Panc1 (cell line): Measurements from ENCODE around the gene ADGRB3. TPM values are rescaled to one million over a fixed set of nuclear protein-coding genes. Genes with fewer than 3 reads are reported as not detected.

Experiments used
- ATAC-seq: fragments of 200-7000 bp; cut with Tn5 transposase; 2 replicates; pipeline ENCODE4 v1.9.1; 2020; ENCODE audit warnings: mild to moderate bottlenecking, moderate library complexity
- BruUV-seq: library from RNA; stranded (reverse); fragments of 400-500 nt; replicated peaks from 2 replicates; lab custom pipeline; 2021; lab: Mats Ljungman, UMichigan
- CTCF ChIA-PET: fragments of 300-600 bp; sonication (Branson Sonifier 250); formaldehyde crosslinking; loops from one replicate; lab custom pipeline; 2022; ENCODE audit warnings: antibody characterized with exemption; lab: Charles Lee
- POLR2A ChIA-PET: fragments of 300-600 bp; sonication (Branson Sonifier 250); formaldehyde crosslinking; loops from one replicate; lab custom pipeline; 2022; ENCODE audit warnings: antibody characterized with exemption; lab: Charles Lee
- DNase-seq: peaks from one replicate; pipeline ENCODE4 v3.0.0-alpha.2; 2010; ENCODE audit warnings: low read depth, low spot score
- H3K27ac ChIP-seq: 2 replicates; pipeline ENCODE4 v1.5.1; 2011; ENCODE audit warnings: mild to moderate bottlenecking, low read length, inconsistent platforms
- H3K27me3 ChIP-seq: fragments of 200-500 bp; sonication (Bioruptor generic); 2 replicates; pipeline ENCODE4 v1.6.0; 2014; ENCODE audit warnings: low read length, inconsistent platforms; ENCODE audit not compliant: control insufficient read depth, insufficient read depth
- H3K36me3 ChIP-seq: fragments of 200-500 bp; sonication (Bioruptor generic); 2 replicates; pipeline ENCODE4 v1.5.1; 2014; ENCODE audit warnings: inconsistent platforms, mild to moderate bottlenecking, low read length, moderate library complexity; ENCODE audit not compliant: control insufficient read depth, insufficient read depth
- H3K4me1 ChIP-seq: 2 replicates; pipeline ENCODE4 v1.5.1; 2011; ENCODE audit warnings: inconsistent platforms, mild to moderate bottlenecking, low read length, moderate library complexity; ENCODE audit not compliant: control insufficient read depth, insufficient read depth
- H3K4me3 ChIP-seq, 2 experiments: 2 replicates each; pipeline ENCODE4 v1.5.1; 2011 to 2012; ENCODE audit warnings: low read depth in 2 of 2, low read length in 2 of 2, mild to moderate bottlenecking in 2 of 2, inconsistent platforms in 1 of 2, moderate library complexity in 1 of 2
- H3K9me3 ChIP-seq: fragments of 200-500 bp; sonication (Bioruptor generic); 2 replicates; pipeline ENCODE4 v1.5.1; 2014; ENCODE audit warnings: low read depth, mild to moderate bottlenecking, inconsistent platforms, low read length, moderate library complexity; ENCODE audit not compliant: control insufficient read depth, insufficient read depth
- POLR2AphosphoS5 ChIP-seq: IDR thresholded peaks from 2 replicates; pipeline ENCODE4 v1.6.1; 2012; ENCODE audit warnings: mild to moderate bottlenecking, low read depth, low read length, moderate library complexity
- SIN3A ChIP-seq: IDR thresholded peaks from 2 replicates; pipeline ENCODE4 v1.6.1; 2012; ENCODE audit warnings: low read depth, mild to moderate bottlenecking, low read length, moderate library complexity, borderline replicate concordance; ENCODE audit not compliant: insufficient read depth
- TCF7L2 ChIP-seq: IDR thresholded peaks from 2 replicates; pipeline ENCODE4 v1.6.1; 2011; ENCODE audit warnings: mild to moderate bottlenecking, low read depth, low read length, inconsistent platforms
- in situ Hi-C: cut with HindIII; loops from 2 replicates; pipeline ENCODE4 v1.10.0; 2016; ENCODE audit warnings: low sequenced_read_pairs, low pct_unique_long_range_greater_than_20kb
- intact Hi-C: fragments of 100-400 bp; cut with micrococcal nuclease; formaldehyde crosslinking; loops from one replicate; pipeline ENCODE4 v1.10.0; 2022; ENCODE audit not compliant: unreplicated experiment
- total RNA-seq: library from RNA; stranded (reverse); gene quantifications from one replicate; pipeline ENCODE4 v1.2.1, GENCODE V29; 2021; ENCODE audit not compliant: unreplicated experiment
- TF ChIP-seq, protein P1 (sequence below): fragments of 450-650 bp; IDR thresholded peaks from 2 replicates; pipeline ENCODE4 v1.5.1; 2017; ENCODE audit warnings: mild to moderate bottlenecking
- TF ChIP-seq, protein P2 (sequence below), 2 experiments: IDR thresholded peaks; 2 replicates each; pipeline ENCODE4 v1.6.1; 2011 to 2012; ENCODE audit warnings: low read depth in 2 of 2, control low read depth in 1 of 2, low read length in 1 of 2, mild to moderate bottlenecking in 1 of 2, moderate library complexity in 1 of 2; ENCODE audit not compliant: insufficient read depth in 1 of 2

Gene ADGRB3
- total RNA-seq, 1 experiment from 2014 or later, result 0.10 TPM

DNA sequence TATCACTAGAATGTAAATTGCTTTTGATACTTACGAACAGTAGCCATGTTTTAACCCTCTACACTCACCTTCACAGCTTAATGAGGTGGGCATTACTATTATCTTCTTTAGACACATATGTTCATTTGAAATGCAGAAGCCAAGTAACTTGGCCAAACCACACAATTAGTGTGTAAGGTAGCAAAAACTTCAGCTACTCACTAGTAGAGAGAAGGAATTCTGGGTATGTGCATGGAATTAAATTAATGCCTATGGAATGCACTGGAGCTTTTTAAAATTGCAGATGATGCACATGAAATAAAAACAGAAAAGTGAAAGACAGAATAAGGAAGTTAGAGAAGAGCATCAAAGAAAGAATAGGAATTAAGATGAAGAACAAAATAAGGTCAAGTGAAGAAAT lies 494.0 kb downstream of the ADGRB3 start:
- DNase-seq (no peak), ATAC-seq (no peak)
- intact Hi-C loops, result no loop called here
- in situ Hi-C loops, result no loop called here
- TF ChIP-seq, protein P1, sequence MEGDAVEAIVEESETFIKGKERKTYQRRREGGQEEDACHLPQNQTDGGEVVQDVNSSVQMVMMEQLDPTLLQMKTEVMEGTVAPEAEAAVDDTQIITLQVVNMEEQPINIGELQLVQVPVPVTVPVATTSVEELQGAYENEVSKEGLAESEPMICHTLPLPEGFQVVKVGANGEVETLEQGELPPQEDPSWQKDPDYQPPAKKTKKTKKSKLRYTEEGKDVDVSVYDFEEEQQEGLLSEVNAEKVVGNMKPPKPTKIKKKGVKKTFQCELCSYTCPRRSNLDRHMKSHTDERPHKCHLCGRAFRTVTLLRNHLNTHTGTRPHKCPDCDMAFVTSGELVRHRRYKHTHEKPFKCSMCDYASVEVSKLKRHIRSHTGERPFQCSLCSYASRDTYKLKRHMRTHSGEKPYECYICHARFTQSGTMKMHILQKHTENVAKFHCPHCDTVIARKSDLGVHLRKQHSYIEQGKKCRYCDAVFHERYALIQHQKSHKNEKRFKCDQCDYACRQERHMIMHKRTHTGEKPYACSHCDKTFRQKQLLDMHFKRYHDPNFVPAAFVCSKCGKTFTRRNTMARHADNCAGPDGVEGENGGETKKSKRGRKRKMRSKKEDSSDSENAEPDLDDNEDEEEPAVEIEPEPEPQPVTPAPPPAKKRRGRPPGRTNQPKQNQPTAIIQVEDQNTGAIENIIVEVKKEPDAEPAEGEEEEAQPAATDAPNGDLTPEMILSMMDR, result no peak
- no peak for TF ChIP-seq TCF7L2
- no peak for TF ChIP-seq SIN3A
- TF ChIP-seq, protein P2, sequence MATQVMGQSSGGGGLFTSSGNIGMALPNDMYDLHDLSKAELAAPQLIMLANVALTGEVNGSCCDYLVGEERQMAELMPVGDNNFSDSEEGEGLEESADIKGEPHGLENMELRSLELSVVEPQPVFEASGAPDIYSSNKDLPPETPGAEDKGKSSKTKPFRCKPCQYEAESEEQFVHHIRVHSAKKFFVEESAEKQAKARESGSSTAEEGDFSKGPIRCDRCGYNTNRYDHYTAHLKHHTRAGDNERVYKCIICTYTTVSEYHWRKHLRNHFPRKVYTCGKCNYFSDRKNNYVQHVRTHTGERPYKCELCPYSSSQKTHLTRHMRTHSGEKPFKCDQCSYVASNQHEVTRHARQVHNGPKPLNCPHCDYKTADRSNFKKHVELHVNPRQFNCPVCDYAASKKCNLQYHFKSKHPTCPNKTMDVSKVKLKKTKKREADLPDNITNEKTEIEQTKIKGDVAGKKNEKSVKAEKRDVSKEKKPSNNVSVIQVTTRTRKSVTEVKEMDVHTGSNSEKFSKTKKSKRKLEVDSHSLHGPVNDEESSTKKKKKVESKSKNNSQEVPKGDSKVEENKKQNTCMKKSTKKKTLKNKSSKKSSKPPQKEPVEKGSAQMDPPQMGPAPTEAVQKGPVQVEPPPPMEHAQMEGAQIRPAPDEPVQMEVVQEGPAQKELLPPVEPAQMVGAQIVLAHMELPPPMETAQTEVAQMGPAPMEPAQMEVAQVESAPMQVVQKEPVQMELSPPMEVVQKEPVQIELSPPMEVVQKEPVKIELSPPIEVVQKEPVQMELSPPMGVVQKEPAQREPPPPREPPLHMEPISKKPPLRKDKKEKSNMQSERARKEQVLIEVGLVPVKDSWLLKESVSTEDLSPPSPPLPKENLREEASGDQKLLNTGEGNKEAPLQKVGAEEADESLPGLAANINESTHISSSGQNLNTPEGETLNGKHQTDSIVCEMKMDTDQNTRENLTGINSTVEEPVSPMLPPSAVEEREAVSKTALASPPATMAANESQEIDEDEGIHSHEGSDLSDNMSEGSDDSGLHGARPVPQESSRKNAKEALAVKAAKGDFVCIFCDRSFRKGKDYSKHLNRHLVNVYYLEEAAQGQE (IDR thresholded peaks at IDR 0.05; ENCODE audit: insufficient read depth in 1 of 2, low read depth in 2 of 2, low read length in 1 of 2), result no peak
- TF ChIP-seq POLR2AphosphoS5, result no peak
- Histone ChIP-seq H3K4me1 (no peaks in the 10 kb centered on the region), H3K36me3 (no peaks in the 10 kb centered on the region), H3K4me3 (no peak overlapping the region), H3K27ac (no peak overlapping the region), H3K9me3 (no peaks in the 10 kb centered on the region), H3K27me3 (no peaks in the 10 kb centered on the region)
- ChIA-PET CTCF (no interaction called here), POLR2A (no interaction called here)
- BruUV-seq, result no TSS peak

DNA sequence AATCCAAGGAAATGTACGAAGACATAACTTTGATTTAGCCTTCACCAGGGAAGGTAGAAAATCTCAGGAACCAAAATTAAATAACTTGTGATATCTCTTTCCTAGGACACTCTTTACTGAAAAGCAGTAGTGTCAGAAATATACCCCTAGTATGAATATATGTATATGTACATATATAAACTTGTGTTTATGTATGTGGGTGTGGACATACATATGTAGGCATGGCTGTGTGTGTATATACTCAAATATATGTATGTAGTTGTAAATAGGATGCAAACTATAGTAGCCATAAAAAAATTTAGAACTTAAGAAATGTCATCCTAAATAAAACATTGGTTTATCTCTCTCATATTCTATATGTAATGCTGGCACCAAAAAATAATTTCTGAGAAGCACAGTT lies 500.8 kb downstream of the ADGRB3 start:
- TF ChIP-seq POLR2AphosphoS5 (no peak), TCF7L2 (no peak), SIN3A (no peak)
- TF ChIP-seq, protein P2 (IDR thresholded peaks at IDR 0.05; ENCODE audit: insufficient read depth in 1 of 2, low read depth in 2 of 2, low read length in 1 of 2), result no peak
- TF ChIP-seq, protein P1, result no peak
- H3K27ac ChIP-seq, result no peak overlapping the region
- POLR2A ChIA-PET, result no interaction called here
- ATAC-seq, result no peak
- no peak overlapping the region for H3K4me3 ChIP-seq
- H3K36me3 ChIP-seq, result no peaks in the 10 kb centered on the region
- in situ Hi-C loops (no loop called here), intact Hi-C loops (no loop called here)
- CTCF ChIA-PET, result no interaction called here
- H3K9me3 ChIP-seq, result no peaks in the 10 kb centered on the region
- BruUV-seq, result no TSS peak
- H3K27me3 ChIP-seq, result no peaks in the 10 kb centered on the region
- no peak for DNase-seq
- H3K4me1 ChIP-seq, result no peaks in the 10 kb centered on the region
